CD14-positive monocyte (primary cell): ENCODE measurements around the gene CCL26. TPM values are rescaled to one million over a fixed set of nuclear protein-coding genes. Genes with fewer than 3 reads are reported as not detected.

Experiments
- DNase-seq, 3 donors: peaks; one replicate each; pipeline ENCODE4 v3.0.0-alpha.2; 2011 to 2022
- H2AFZ ChIP-seq: 2 replicates; pipeline ENCODE4 v1.6.0; 2012; ENCODE audit warnings: mild to moderate bottlenecking, low read depth, low read length, inconsistent platforms; ENCODE audit not compliant: insufficient read depth, poor library complexity, severe bottlenecking
- H3K27ac ChIP-seq, 2 donors: 1 replicate in 1 of 2; 2 replicates in 1 of 2; pipeline ENCODE4 v1.5.1; 2012 to 2013; ENCODE audit warnings: low read length in 2 of 2, control low read depth in 1 of 2, inconsistent platforms in 1 of 2, low read depth in 1 of 2, mild to moderate bottlenecking in 1 of 2
- H3K27me3 ChIP-seq, 2 donors: one replicate each; pipeline versions ENCODE4 v1.6.0 to v1.6.1; 2011 to 2013; ENCODE audit warnings: low read length in 2 of 2; ENCODE audit not compliant: control insufficient read depth in 2 of 2, insufficient read depth in 2 of 2
- H3K36me3 ChIP-seq, 2 donors: replicated peaks in 1 of 2; 1 replicate in 1 of 2; 2 replicates in 1 of 2; pipeline versions ENCODE4 v1.5.1 to v1.6.1; 2012 to 2013; ENCODE audit warnings: low read length in 2 of 2, control low read depth in 1 of 2, inconsistent platforms in 1 of 2, mild to moderate bottlenecking in 1 of 2; ENCODE audit not compliant: insufficient read depth in 2 of 2, control insufficient read depth in 1 of 2
- H3K4me1 ChIP-seq, 2 donors: 1 replicate in 1 of 2; 2 replicates in 1 of 2; pipeline versions ENCODE4 v1.5.1 to v1.6.1; 2012 to 2013; ENCODE audit warnings: low read length in 2 of 2, control low read depth in 1 of 2, inconsistent platforms in 1 of 2, mild to moderate bottlenecking in 1 of 2, moderate library complexity in 1 of 2; ENCODE audit not compliant: insufficient read depth in 2 of 2, control insufficient read depth in 1 of 2
- H3K4me2 ChIP-seq: replicated peaks from 2 replicates; pipeline ENCODE3; 2012; ENCODE audit warnings: low read length, moderate library complexity, mild to moderate bottlenecking; ENCODE audit not compliant: poor library complexity, severe bottlenecking; ENCODE audit errors: extremely low read depth
- H3K4me3 ChIP-seq, 3 experiments: fragments of 200-600 bp in 1 of 3; sonication (generic) in 1 of 3; replicated peaks in 1 of 3; 1 replicate in 2 of 3; 2 replicates in 1 of 3; pipeline ENCODE4 v1.5.1; 2011 to 2013; ENCODE audit warnings: low read length in 3 of 3, mild to moderate bottlenecking in 3 of 3, control low read depth in 2 of 3, low read depth in 2 of 3, inconsistent platforms in 1 of 3, moderate library complexity in 1 of 3
- H3K79me2 ChIP-seq: 2 replicates; pipeline ENCODE4 v1.6.0; 2012; ENCODE audit warnings: mild to moderate bottlenecking, control low read depth, inconsistent platforms, low read length, moderate library complexity; ENCODE audit not compliant: insufficient read depth
- H3K9ac ChIP-seq: 2 replicates; pipeline ENCODE4 v1.6.0; 2017; ENCODE audit warnings: low read length, mild to moderate bottlenecking; ENCODE audit not compliant: insufficient read depth, poor library complexity, severe bottlenecking
- H3K9me3 ChIP-seq, 2 donors: replicated peaks in 1 of 2; 1 replicate in 1 of 2; 2 replicates in 1 of 2; pipeline versions ENCODE4 v1.5.1 to v1.6.1; 2012 to 2013; ENCODE audit warnings: low read length in 2 of 2, control low read depth in 1 of 2; ENCODE audit not compliant: control insufficient read depth in 1 of 2, insufficient read depth in 1 of 2
- H4K20me1 ChIP-seq: 2 replicates; pipeline ENCODE4 v1.6.0; 2012; ENCODE audit warnings: mild to moderate bottlenecking, low read length, control low read depth, moderate library complexity; ENCODE audit not compliant: insufficient read depth
- H3K27ac Mint-ChIP-seq, 7 donors: one replicate each; pipeline ENCODE4 v1.8.0; 2020; ENCODE audit warnings: mild to moderate bottlenecking in 7 of 7, mixed read lengths in 7 of 7, moderate library complexity in 6 of 7, inconsistent platforms in 2 of 7
- H3K27me3 Mint-ChIP-seq, 3 donors: one replicate each; pipeline ENCODE4 v1.8.0; 2021 to 2022; ENCODE audit warnings: low read depth in 3 of 3, mild to moderate bottlenecking in 3 of 3, mixed read lengths in 3 of 3, moderate library complexity in 3 of 3, inconsistent platforms in 1 of 3
- H3K36me3 Mint-ChIP-seq, 2 donors: one replicate each; pipeline ENCODE4 v1.8.0; 2020; ENCODE audit warnings: mixed read lengths in 2 of 2, inconsistent platforms in 1 of 2, mild to moderate bottlenecking in 1 of 2
- H3K4me1 Mint-ChIP-seq: one replicate; pipeline ENCODE4 v1.8.0; 2020; ENCODE audit warnings: mild to moderate bottlenecking, mixed read lengths
- H3K4me3 Mint-ChIP-seq, 2 donors: one replicate each; pipeline ENCODE4 v1.8.0; 2020; ENCODE audit warnings: mild to moderate bottlenecking in 2 of 2, mixed read lengths in 2 of 2, moderate library complexity in 1 of 2
- H3K9me3 Mint-ChIP-seq, 7 donors: one replicate each; pipeline ENCODE4 v1.8.0; 2020 to 2022; ENCODE audit warnings: mixed read lengths in 7 of 7, mild to moderate bottlenecking in 6 of 7, moderate library complexity in 6 of 7, inconsistent platforms in 2 of 7
- WGBS: methylation state at CpG from one replicate; pipeline ENCODE4 v1.1.5; 2013; ENCODE audit warnings: missing lambda C conversion rate; ENCODE audit not compliant: insufficient coverage; 5-methylcytosine and 5-hydroxymethylcytosine counted together
- intact Hi-C, 2 donors: fragments of 100-400 bp; cut with micrococcal nuclease; formaldehyde crosslinking; loops; one replicate each; pipeline versions ENCODE4 v1.15.0 to v1.15.1; 2023
- polyA plus RNA-seq, 3 donors: library from polyadenylated mRNA; depleted of rRNA in 1 of 3; unstranded in 2 of 3; stranded (reverse) in 1 of 3; fragments of 300-500 nt in 2 of 3; fragments of >200 nt in 1 of 3; fragmentation: Illumina TruSeq in 2 of 3; gene quantifications; 1 replicate in 2 of 3; 2 replicates in 1 of 3; pipeline ENCODE4 v1.2.3, GENCODE V29; 2012 to 2021
- TF ChIP-seq, protein P1 (sequence below): fragments of 200-600 bp; IDR thresholded peaks from one replicate; pipeline ENCODE4 v1.8.0; 2022; ENCODE audit warnings: antibody characterized with exemption, mild to moderate bottlenecking

Gene CCL26
- polyA plus RNA-seq, 3 donors, result not detected

DNA sequence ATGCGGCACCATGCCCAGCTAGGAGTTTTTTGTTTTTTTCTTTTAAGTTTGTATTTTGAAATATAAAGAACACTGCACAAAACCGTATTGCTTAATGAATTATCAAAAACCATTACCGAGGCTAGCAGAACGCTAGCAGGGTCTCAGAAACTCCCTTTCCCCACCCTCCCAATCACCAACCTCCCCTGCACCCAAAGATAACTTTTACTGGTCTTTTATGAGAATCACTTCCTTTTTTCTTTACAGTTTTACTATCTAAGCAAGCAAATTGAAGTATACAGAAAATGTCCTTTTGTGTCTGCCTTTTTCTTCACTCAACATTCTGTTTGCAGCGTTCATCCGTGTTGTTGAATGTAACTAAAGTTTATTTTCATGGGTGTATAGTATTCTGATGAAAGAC, 46.7 kb downstream of the CCL26 start:
- Histone ChIP-seq H3K4me2 (no peak overlapping the region), H3K4me3 (no peak overlapping the region), H3K9ac (no peak overlapping the region), H3K79me2 (no peaks in the 10 kb centered on the region), H3K4me1 (peaks cover 14 to 19% of the 10 kb centered on the region in 2 donors), H3K36me3 (no peaks in the 10 kb centered on the region), H3K27ac (no peak overlapping the region), H3K27me3 (no peaks in the 10 kb centered on the region), H2AFZ (no peak overlapping the region), H4K20me1 (no peaks in the 10 kb centered on the region), H3K9me3 (no peaks in the 10 kb centered on the region)
- 0% methylated on average over 2 of the region's 6 CpGs for WGBS
- Mint-ChIP-seq H3K27ac (no peak overlapping the region), H3K36me3 (peaks cover 0 to 3% of the 10 kb centered on the region in 2 donors), H3K27me3 (peaks cover 0 to 2% (median 1%) of the 10 kb centered on the region in 3 donors), H3K4me3 (no peak overlapping the region), H3K4me1 (peaks cover 23% of the 10 kb centered on the region), H3K9me3 (no peaks in the 10 kb centered on the region)
- TF ChIP-seq, protein P1, sequence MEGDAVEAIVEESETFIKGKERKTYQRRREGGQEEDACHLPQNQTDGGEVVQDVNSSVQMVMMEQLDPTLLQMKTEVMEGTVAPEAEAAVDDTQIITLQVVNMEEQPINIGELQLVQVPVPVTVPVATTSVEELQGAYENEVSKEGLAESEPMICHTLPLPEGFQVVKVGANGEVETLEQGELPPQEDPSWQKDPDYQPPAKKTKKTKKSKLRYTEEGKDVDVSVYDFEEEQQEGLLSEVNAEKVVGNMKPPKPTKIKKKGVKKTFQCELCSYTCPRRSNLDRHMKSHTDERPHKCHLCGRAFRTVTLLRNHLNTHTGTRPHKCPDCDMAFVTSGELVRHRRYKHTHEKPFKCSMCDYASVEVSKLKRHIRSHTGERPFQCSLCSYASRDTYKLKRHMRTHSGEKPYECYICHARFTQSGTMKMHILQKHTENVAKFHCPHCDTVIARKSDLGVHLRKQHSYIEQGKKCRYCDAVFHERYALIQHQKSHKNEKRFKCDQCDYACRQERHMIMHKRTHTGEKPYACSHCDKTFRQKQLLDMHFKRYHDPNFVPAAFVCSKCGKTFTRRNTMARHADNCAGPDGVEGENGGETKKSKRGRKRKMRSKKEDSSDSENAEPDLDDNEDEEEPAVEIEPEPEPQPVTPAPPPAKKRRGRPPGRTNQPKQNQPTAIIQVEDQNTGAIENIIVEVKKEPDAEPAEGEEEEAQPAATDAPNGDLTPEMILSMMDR, result no peak
- DNase-seq, result no peak
- intact Hi-C loops, result no loop called here

DNA sequence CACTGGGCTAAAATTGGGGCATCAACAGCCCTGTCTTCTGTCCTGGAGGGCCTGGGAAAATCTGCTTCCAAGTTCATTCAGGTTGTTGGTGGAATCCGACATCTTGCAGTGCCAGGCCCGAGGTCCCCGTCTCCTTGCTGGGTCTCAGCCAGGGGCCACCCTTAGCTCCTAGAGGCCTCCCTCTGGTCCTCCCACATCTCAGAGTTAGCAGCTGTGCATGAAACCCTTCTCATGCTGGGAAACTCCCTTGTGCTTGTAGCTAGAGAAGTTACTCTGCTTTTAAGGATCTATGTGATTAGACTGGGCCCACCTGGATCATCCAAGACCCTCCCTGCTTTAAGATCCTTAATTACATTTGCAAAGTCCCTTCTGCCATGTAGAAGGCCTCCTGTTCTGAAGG, 48.6 kb downstream of the CCL26 start:
- no peaks in the 10 kb centered on the region for H3K36me3 ChIP-seq
- no peak for DNase-seq
- H3K27ac Mint-ChIP-seq, result no peak overlapping the region
- H3K36me3 Mint-ChIP-seq, result peaks cover 0 to 3% of the 10 kb centered on the region in 2 donors
- peaks cover 0 to 2% (median 2%) of the 10 kb centered on the region in 3 donors for H3K27me3 Mint-ChIP-seq
- H3K4me2 ChIP-seq, result no peak overlapping the region
- no peak overlapping the region for H3K4me3 ChIP-seq
- no peaks in the 10 kb centered on the region for H3K9me3 Mint-ChIP-seq
- H3K4me1 ChIP-seq, result peaks cover 6 to 7% of the 10 kb centered on the region in 2 donors
- intact Hi-C loops, result no loop called here
- H3K27ac ChIP-seq, result no peak overlapping the region
- H4K20me1 ChIP-seq, result no peaks in the 10 kb centered on the region
- no peaks in the 10 kb centered on the region for H3K79me2 ChIP-seq
- H3K9me3 ChIP-seq, result no peaks in the 10 kb centered on the region
- H3K9ac ChIP-seq, result no peak overlapping the region
- peaks cover 12% of the 10 kb centered on the region for H3K4me1 Mint-ChIP-seq
- no peak overlapping the region for H3K4me3 Mint-ChIP-seq
- 100% methylated on average over 1 of the region's 3 CpGs for WGBS
- H3K27me3 ChIP-seq, result no peaks in the 10 kb centered on the region
- no peak overlapping the region for H2AFZ ChIP-seq
- TF ChIP-seq, protein P1, result no peak
